Body of pancreas (tissue), 4 donors: ENCODE measurements around the gene GARIN1A.

Experiments
- CTCF ChIP-seq, 7 experiments: fragments of 450-650 bp in 4 of 7; fragments of 200-600 bp in 3 of 7; sonication (generic) in 3 of 7; IDR thresholded peaks; one replicate each; pipeline ENCODE4 v1.5.1; 2016 to 2019; ENCODE audit warnings: antibody characterized with exemption in 7 of 7
- POLR2A ChIP-seq, 3 donors: fragments of 450-650 bp; IDR thresholded peaks; one replicate each; pipeline ENCODE4 v1.6.1; 2016; ENCODE audit warnings: antibody characterized with exemption in 3 of 3, mild to moderate bottlenecking in 2 of 3

GRCh38 chr7:128721376-128721775 lies 49.3 kb downstream of the GARIN1A start:
- no peak for TF ChIP-seq CTCF (IDR thresholded peaks at IDR 0.05)
- no peak for TF ChIP-seq POLR2A (IDR thresholded peaks at IDR 0.05)
